H9 (cell line): Measurements from ENCODE around the gene HTRA1. TPM values are rescaled to one million over a fixed set of nuclear protein-coding genes. Genes with fewer than 3 reads are reported as not detected.

Experiments used
- DNase-seq: peaks from one replicate; pipeline ENCODE4 v3.0.0-alpha.2; 2017
- H2AFZ ChIP-seq: one replicate; pipeline ENCODE4 v1.6.1; 2013; ENCODE audit warnings: mild to moderate bottlenecking, low read length, control low read depth, moderate library complexity
- H2AK5ac ChIP-seq: 2 replicates; pipeline ENCODE4 v1.6.1; 2013; ENCODE audit warnings: low read length, control low read depth, mixed read lengths; ENCODE audit not compliant: insufficient read length
- H2BK120ac ChIP-seq: one replicate; pipeline ENCODE4 v1.6.1; 2013; ENCODE audit warnings: low read depth, mild to moderate bottlenecking, low read length, control low read depth, inconsistent platforms; ENCODE audit not compliant: poor library complexity, severe bottlenecking
- H2BK12ac ChIP-seq: 2 replicates; pipeline ENCODE4 v1.6.1; 2013; ENCODE audit warnings: low read length, control low read depth, mixed read lengths, low read depth; ENCODE audit not compliant: insufficient read length
- H2BK15ac ChIP-seq: 2 replicates; pipeline ENCODE4 v1.6.1; 2013; ENCODE audit warnings: low read depth, low read length, control low read depth
- H2BK20ac ChIP-seq: one replicate; pipeline ENCODE4 v1.6.1; 2013; ENCODE audit warnings: low read depth, mild to moderate bottlenecking, low read length, control low read depth, inconsistent platforms; ENCODE audit not compliant: poor library complexity, severe bottlenecking
- H2BK5ac ChIP-seq: 2 replicates; pipeline ENCODE4 v1.6.1; 2013; ENCODE audit warnings: low read length, control low read depth, mixed read lengths; ENCODE audit not compliant: insufficient read length
- H3K14ac ChIP-seq: 2 replicates; pipeline ENCODE4 v1.6.1; 2013; ENCODE audit warnings: low read length, control low read depth; ENCODE audit not compliant: insufficient read depth
- H3K18ac ChIP-seq: 2 replicates; pipeline ENCODE4 v1.6.1; 2013; ENCODE audit warnings: low read depth, mild to moderate bottlenecking, mixed read lengths, low read length, control low read depth; ENCODE audit not compliant: insufficient read length
- H3K23ac ChIP-seq: 2 replicates; pipeline ENCODE4 v1.6.1; 2013; ENCODE audit warnings: low read length, control low read depth, mixed read lengths, low read depth; ENCODE audit not compliant: insufficient read length
- H3K23me2 ChIP-seq: 2 replicates; pipeline ENCODE4 v1.6.1; 2013; ENCODE audit warnings: low read depth, mild to moderate bottlenecking, mixed read lengths, low read length, control low read depth; ENCODE audit not compliant: insufficient read length, poor library complexity, severe bottlenecking
- H3K27ac ChIP-seq: 2 replicates; pipeline ENCODE4 v1.5.1; 2013; ENCODE audit warnings: low read length, control low read depth, mixed read lengths, low read depth; ENCODE audit not compliant: insufficient read length
- H3K27me3 ChIP-seq: 2 replicates; pipeline ENCODE4 v1.6.1; 2013; ENCODE audit warnings: low read length, control low read depth, inconsistent platforms; ENCODE audit not compliant: insufficient read depth
- H3K4ac ChIP-seq: 2 replicates; pipeline ENCODE4 v1.6.1; 2013; ENCODE audit warnings: low read depth, mild to moderate bottlenecking, control low read depth, inconsistent platforms, low read length, moderate library complexity
- H3K4me1 ChIP-seq: 2 replicates; pipeline ENCODE4 v1.6.1; 2013; ENCODE audit warnings: low read length, control low read depth, inconsistent platforms; ENCODE audit not compliant: insufficient read depth
- H3K4me2 ChIP-seq: 2 replicates; pipeline ENCODE4 v1.6.1; 2013; ENCODE audit warnings: low read length, control low read depth, mixed read lengths; ENCODE audit not compliant: insufficient read length, insufficient read depth
- H3K56ac ChIP-seq: 2 replicates; pipeline ENCODE4 v1.6.1; 2013; ENCODE audit warnings: low read depth, mild to moderate bottlenecking, mixed read lengths, low read length, control low read depth; ENCODE audit not compliant: insufficient read length
- H3K79me1 ChIP-seq: 2 replicates; pipeline ENCODE4 v1.6.1; 2013; ENCODE audit warnings: low read depth, mild to moderate bottlenecking, moderate library complexity, low read length, control low read depth, inconsistent platforms; ENCODE audit not compliant: insufficient read depth, poor library complexity, severe bottlenecking
- H3K79me2 ChIP-seq: 2 replicates; pipeline ENCODE4 v1.6.1; 2013; ENCODE audit warnings: low read length, control low read depth, inconsistent platforms; ENCODE audit not compliant: insufficient read depth
- H3K9ac ChIP-seq: 2 replicates; pipeline ENCODE4 v1.6.1; 2013; ENCODE audit warnings: low read length, control low read depth, mixed read lengths; ENCODE audit not compliant: insufficient read length; ENCODE audit errors: extremely low read depth
- H3K9me3 ChIP-seq: one replicate; pipeline ENCODE4 v1.6.1; 2013; ENCODE audit warnings: low read depth, low read length, inconsistent platforms; ENCODE audit not compliant: control insufficient read depth
- H3T11ph ChIP-seq: one replicate; pipeline ENCODE4 v1.6.1; 2013; ENCODE audit warnings: mild to moderate bottlenecking, low read length, control low read depth, inconsistent platforms
- H4K20me1 ChIP-seq: one replicate; pipeline ENCODE4 v1.6.1; 2013; ENCODE audit not compliant: control insufficient read depth, insufficient read length, insufficient read depth
- H4K5ac ChIP-seq: 2 replicates; pipeline ENCODE4 v1.6.1; 2013; ENCODE audit warnings: low read depth, mild to moderate bottlenecking, mixed read lengths, low read length, control low read depth; ENCODE audit not compliant: insufficient read length
- H4K8ac ChIP-seq: replicated peaks from 2 replicates; pipeline ENCODE4 v1.6.1; 2013; ENCODE audit warnings: low read length, control low read depth, mixed read lengths, low read depth; ENCODE audit not compliant: insufficient read length
- H4K91ac ChIP-seq: 2 replicates; pipeline ENCODE4 v1.6.1; 2013; ENCODE audit warnings: low read depth, mild to moderate bottlenecking, moderate library complexity, mixed read lengths, low read length, control low read depth; ENCODE audit not compliant: insufficient read length
- H3K27ac Mint-ChIP-seq, 3 experiments: 2 replicates in 2 of 3; 3 replicates in 1 of 3; pipeline ENCODE4 v1.8.0; 2020 to 2021; ENCODE audit warnings: mixed read lengths in 3 of 3, mild to moderate bottlenecking in 1 of 3, moderate library complexity in 1 of 3
- H3K27me3 Mint-ChIP-seq: 2 replicates; pipeline ENCODE4 v1.8.0; 2021; ENCODE audit warnings: low read depth, mild to moderate bottlenecking, moderate library complexity, mixed read lengths
- H3K36me3 Mint-ChIP-seq, 3 experiments: 2 replicates in 2 of 3; 3 replicates in 1 of 3; pipeline ENCODE4 v1.8.0; 2020 to 2021; ENCODE audit warnings: low read depth in 3 of 3, mixed read lengths in 3 of 3; ENCODE audit not compliant: insufficient read depth in 1 of 3
- H3K4me1 Mint-ChIP-seq, 2 experiments: 2 replicates each; pipeline ENCODE4 v1.8.0; 2020; ENCODE audit warnings: mixed read lengths in 2 of 2
- H3K4me3 Mint-ChIP-seq, 2 experiments: 2 replicates in 1 of 2; 3 replicates in 1 of 2; pipeline ENCODE4 v1.8.0; 2020 to 2021; ENCODE audit warnings: mild to moderate bottlenecking in 2 of 2, mixed read lengths in 2 of 2, moderate library complexity in 1 of 2
- H3K9me3 Mint-ChIP-seq, 2 experiments: 2 replicates in 1 of 2; 3 replicates in 1 of 2; pipeline ENCODE4 v1.8.0; 2020; ENCODE audit warnings: mild to moderate bottlenecking in 2 of 2, mixed read lengths in 2 of 2, moderate library complexity in 1 of 2
- CTCF ChIP-seq: fragments of 200-600 bp; sonication (generic); conservative IDR thresholded peaks from 3 replicates; pipeline ENCODE4 v1.8.0; 2021; ENCODE audit warnings: antibody characterized with exemption, mild to moderate bottlenecking
- WGBS: extraction: QIAGEN DNeasy Blood & Tissue Kit; methylation state at CpG from one replicate; pipeline ENCODE4 v1.1.7; 2013; ENCODE audit warnings: missing lambda C conversion rate, low lambda C conversion rate, mixed read lengths; ENCODE audit not compliant: insufficient read length; ENCODE audit errors: extremely low coverage; 5-methylcytosine and 5-hydroxymethylcytosine counted together
- total RNA-seq: library from RNA; stranded (reverse); gene quantifications from 2 replicates; pipeline ENCODE4 v1.2.1, GENCODE V29; 2021

HTRA1 gene
- total RNA-seq, 1 experiment from 2014 or later: 11.1 TPM

GRCh38 chr10:122548407-122549085 lies 87.2 kb downstream of the HTRA1 start:
- no peaks in the 10 kb centered on the region for H3K27me3 Mint-ChIP-seq

More at GRCh38 chr10:122548407-122549085, 87.2 kb downstream of the HTRA1 start:
- no peak overlapping the region for H2BK5ac ChIP-seq
- no peak overlapping the region for H3T11ph ChIP-seq
- no peak overlapping the region for H2BK15ac ChIP-seq
- no peaks in the 10 kb centered on the region for H3K23me2 ChIP-seq
- no peak overlapping the region for H2AFZ ChIP-seq
- H2BK12ac ChIP-seq: no peak overlapping the region
- H3K18ac ChIP-seq: no peak overlapping the region
- no peaks in the 10 kb centered on the region for H3K9me3 Mint-ChIP-seq
- H3K79me2 ChIP-seq: no peaks in the 10 kb centered on the region
- H4K91ac ChIP-seq: no peak overlapping the region
- no peak overlapping the region for H3K4me2 ChIP-seq
- TF ChIP-seq CTCF: no peak
- H3K79me1 ChIP-seq: no peaks in the 10 kb centered on the region
- H2BK20ac ChIP-seq: no peak overlapping the region
- H4K5ac ChIP-seq: no peak overlapping the region
- H3K36me3 Mint-ChIP-seq: no peaks in the 10 kb centered on the region
- no peak overlapping the region for H3K56ac ChIP-seq
- no peak overlapping the region for H3K4ac ChIP-seq
- no peak overlapping the region for H4K8ac ChIP-seq
- H3K27me3 ChIP-seq: no peaks in the 10 kb centered on the region
- no peak overlapping the region for H3K9ac ChIP-seq
- no peak overlapping the region for H2BK120ac ChIP-seq
- no CpG with 5 or more reads among the region's 11 CpGs for WGBS
- no peak overlapping the region for H3K23ac ChIP-seq
- H3K4me1 Mint-ChIP-seq: no peaks in the 10 kb centered on the region
- H3K4me1 ChIP-seq: no peaks in the 10 kb centered on the region
- no peak overlapping the region for H3K4me3 Mint-ChIP-seq
- H3K14ac ChIP-seq: no peak overlapping the region
- no peak overlapping the region for H2AK5ac ChIP-seq
- H3K27ac ChIP-seq: no peak overlapping the region
- no peak overlapping the region for H3K27ac Mint-ChIP-seq
- H4K20me1 ChIP-seq: no peaks in the 10 kb centered on the region
- no peaks in the 10 kb centered on the region for H3K9me3 ChIP-seq
- no peak for DNase-seq
